ENCODE measurements around the gene EFNB2. TPM values are rescaled to one million over a fixed set of nuclear protein-coding genes. Genes with fewer than 3 reads are reported as not detected.

The EFNB2 gene
- total RNA-seq, 4 donors from 2014 or later: 12.1 to 41.3 (median 26.4) TPM

GRCh38 chr13:106558527-106558926 is 23.1 kb upstream of the EFNB2 start:
- intact Hi-C loops (cut with DNase I; ENCODE audit: low total_unique reads): no loop called here
- DNase-seq (ENCODE audit: low spot score in 2 of 2): no peak
- no peak overlapping the region for H3K4me3 ChIP-seq (ENCODE audit: low read depth, poor library complexity, severe bottlenecking)
- TF ChIP-seq CTCF (IDR thresholded peaks at IDR 0.05) (no peak), POLR2A (IDR thresholded peaks at IDR 0.05) (no peak)

GRCh38 chr13:106555631-106556328 is 20.3 kb upstream of the EFNB2 start:
- TF ChIP-seq CTCF (IDR thresholded peaks at IDR 0.05): no peak
- no peak for TF ChIP-seq POLR2A (IDR thresholded peaks at IDR 0.05)
- WGBS, 2 donors: 88 to 93% methylated on average over 4 of the region's 4 CpGs
- intact Hi-C loops (cut with DNase I; ENCODE audit: low total_unique reads): no loop called here
- DNase-seq (ENCODE audit: low spot score in 2 of 2): no peak
- H3K4me3 ChIP-seq (ENCODE audit: low read depth, poor library complexity, severe bottlenecking): no peak overlapping the region

- 98 to 99% methylated on average over 3 of the region's 3 CpGs for WGBS, 2 donors
- intact Hi-C loops (cut with DNase I; ENCODE audit: low total_unique reads): no loop called here
- no peak overlapping the region for H3K4me3 ChIP-seq (ENCODE audit: low read depth, poor library complexity, severe bottlenecking)
- DNase-seq (ENCODE audit: low spot score in 2 of 2): no peak
- no peak for TF ChIP-seq POLR2A (IDR thresholded peaks at IDR 0.05)
- TF ChIP-seq CTCF (IDR thresholded peaks at IDR 0.05): no peak
Measured at GRCh38 chr13:106551751-106552150, 16.3 kb upstream of the EFNB2 start.

GRCh38 chr13:106551350-106551749 is 15.9 kb upstream of the EFNB2 start:
- 100% methylated on average over 1 of the region's 1 CpG for WGBS, 2 donors
- intact Hi-C loops (cut with DNase I; ENCODE audit: low total_unique reads): no loop called here
- no peak for TF ChIP-seq CTCF (IDR thresholded peaks at IDR 0.05)
- no peak for TF ChIP-seq POLR2A (IDR thresholded peaks at IDR 0.05)
- no peak for DNase-seq (ENCODE audit: low spot score in 2 of 2)
- no peak overlapping the region for H3K4me3 ChIP-seq (ENCODE audit: low read depth, poor library complexity, severe bottlenecking)

GRCh38 chr13:106550570-106551135 is 15.2 kb upstream of the EFNB2 start:
- WGBS, 2 donors: 87 to 92% methylated on average over 4 of the region's 4 CpGs
- no peak for DNase-seq (ENCODE audit: low spot score in 2 of 2)
- intact Hi-C loops (cut with DNase I; ENCODE audit: low total_unique reads): no loop called here
- no peak overlapping the region for H3K4me3 ChIP-seq (ENCODE audit: low read depth, poor library complexity, severe bottlenecking)
- TF ChIP-seq CTCF (IDR thresholded peaks at IDR 0.05): no peak
- TF ChIP-seq POLR2A (IDR thresholded peaks at IDR 0.05): no peak
